ENCODE results near the gene SORCS3. TPM values are rescaled to one million over a fixed set of nuclear protein-coding genes. Genes with fewer than 3 reads are reported as not detected.

SORCS3 gene
- total and polyA plus RNA-seq, 2 of the 13 experiments (the other 11 are each of a cell fraction or from before 2014, with no cell fraction given): 0.07 TPM; not detected in 1

GRCh38 chr10:105140600-105140999, 499.5 kb downstream of the SORCS3 start (continued):
- TF ChIP-seq PPARG (CRISPR knock-in tag; conservative IDR thresholded peaks at IDR 0.05) (no peak), XBP1 (CRISPR knock-in tag; IDR thresholded peaks at IDR 0.05) (no peak), HOXA7 (CRISPR knock-in tag; IDR thresholded peaks at IDR 0.05) (no peak), NR2F2 (IDR thresholded peaks at IDR 0.05; ENCODE audit: borderline replicate concordance, low read depth) (no peak), PAXIP1 (CRISPR knock-in tag; conservative IDR thresholded peaks at IDR 0.05) (no peak), ZNF160 (CRISPR knock-in tag; IDR thresholded peaks at IDR 0.05) (no peak)
- TF ChIP-seq, protein P1, sequence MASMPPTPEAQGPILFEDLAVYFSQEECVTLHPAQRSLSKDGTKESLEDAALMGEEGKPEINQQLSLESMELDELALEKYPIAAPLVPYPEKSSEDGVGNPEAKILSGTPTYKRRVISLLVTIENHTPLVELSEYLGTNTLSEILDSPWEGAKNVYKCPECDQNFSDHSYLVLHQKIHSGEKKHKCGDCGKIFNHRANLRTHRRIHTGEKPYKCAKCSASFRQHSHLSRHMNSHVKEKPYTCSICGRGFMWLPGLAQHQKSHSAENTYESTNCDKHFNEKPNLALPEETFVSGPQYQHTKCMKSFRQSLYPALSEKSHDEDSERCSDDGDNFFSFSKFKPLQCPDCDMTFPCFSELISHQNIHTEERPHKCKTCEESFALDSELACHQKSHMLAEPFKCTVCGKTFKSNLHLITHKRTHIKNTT (CRISPR knock-in tag; IDR thresholded peaks at IDR 0.05): no peak

- no peak overlapping the region for H3K4me3 ChIP-seq (replicated peaks in 1 of 3; ENCODE audit: insufficient read depth in 1 of 3, low read depth in 2 of 3, low read length in 3 of 3)
- no peak for ATAC-seq
- intact Hi-C loops (cut with micrococcal nuclease; ENCODE audit: unreplicated experiment) (no loop called here), in situ Hi-C loops (cut with HindIII; ENCODE audit: extremely low pct_ligation_motif_present, low pct_unique_long_range_greater_than_20kb) (no loop called here)
- H3K4me2 ChIP-seq (ENCODE audit: low read depth, low read length): no peak overlapping the region
- no peak overlapping the region for H3K9ac ChIP-seq (ENCODE audit: insufficient read depth, low read depth, low read length)
- H4K20me1 ChIP-seq (ENCODE audit: insufficient read depth, low read length): no peaks in the 10 kb centered on the region
- H2AFZ ChIP-seq (ENCODE audit: low read length): no peak overlapping the region
- H3K79me2 ChIP-seq (ENCODE audit: insufficient read depth, low read length): no peaks in the 10 kb centered on the region
- no peaks in the 10 kb centered on the region for H3K27me3 ChIP-seq (ENCODE audit: control insufficient read depth in 1 of 2, insufficient read depth in 2 of 2, low read length in 2 of 2)
- DNase-seq (ENCODE audit: low spot score): no peak
- CTCF ChIA-PET (ENCODE audit: low intra/inter-chr PET ratio, low total read pairs): no interaction called here
- no peaks in the 10 kb centered on the region for H3K36me3 ChIP-seq (replicated peaks in 1 of 2; ENCODE audit: control insufficient read depth in 1 of 2, insufficient read depth in 2 of 2, low read length in 2 of 2)
- no TSS peak for BruUV-seq (replicated peaks)
- POLR2A ChIA-PET: no interaction called here
- no peak overlapping the region for H3K27ac ChIP-seq (ENCODE audit: extremely low read length, insufficient read depth, low read length)
- H3K9me3 ChIP-seq (ENCODE audit: low read length): peaks cover 71% of the 10 kb centered on the region
- no peak for FAIRE-seq
- WGBS (ENCODE audit: low lambda C conversion rate): 10% methylated on average over 2 of the region's 2 CpGs
- no peaks in the 10 kb centered on the region for H3K4me1 ChIP-seq (ENCODE audit: insufficient read depth, low read length)
- TF ChIP-seq ZNF136 (CRISPR knock-in tag; IDR thresholded peaks at IDR 0.05; ENCODE audit: low read depth) (no peak), ASH2L (IDR thresholded peaks at IDR 0.05; ENCODE audit: insufficient read length, low read depth, low read length) (no peak), MED1 (CRISPR knock-in tag; IDR thresholded peaks at IDR 0.05) (no peak), SCMH1 (CRISPR knock-in tag; IDR thresholded peaks at IDR 0.05; ENCODE audit: borderline replicate concordance) (no peak), ZC3H4 (CRISPR knock-in tag; IDR thresholded peaks at IDR 0.05; ENCODE audit: borderline replicate concordance) (no peak), ZFP36L1 (CRISPR knock-in tag; IDR thresholded peaks at IDR 0.05) (no peak), KLF6 (CRISPR knock-in tag; IDR thresholded peaks at IDR 0.05) (no peak), NFKBIZ (CRISPR knock-in tag; IDR thresholded peaks at IDR 0.05) (no peak), MBNL3 (CRISPR knock-in tag; conservative IDR thresholded peaks at IDR 0.05) (no peak), CREM (IDR thresholded peaks at IDR 0.05) (no peak), CREM (CRISPR knock-in tag; IDR thresholded peaks at IDR 0.05) (no peak)
Measured at GRCh38 chr10:105145711-105146110, 504.6 kb downstream of the SORCS3 start.

Data from HepG2 (cell line).